IMR-90 (cell line): ENCODE measurements around the gene ZBTB8B. TPM values are rescaled to one million over a fixed set of nuclear protein-coding genes. Genes with fewer than 3 reads are reported as not detected.
"Not testable (repeated sequence)": the region's sequence is repeated elsewhere in the genome, so short reads cannot be mapped to it uniquely, and the experiment has no call there.

Experiments
- ATAC-seq: fragments of 200-7000 bp; cut with Tn5 transposase; 2 replicates; pipeline ENCODE4 v1.9.1; 2020; ENCODE audit warnings: low read depth, mild to moderate bottlenecking, moderate library complexity
- BruUV-seq: library from RNA; stranded (reverse); fragments of 400-500 nt; replicated peaks from 2 replicates; lab custom pipeline; 2021; lab: Mats Ljungman, UMichigan
- CTCF ChIA-PET: fragments of 300-600 bp; formaldehyde crosslinking; extraction: SDS; loops from one replicate; lab custom pipeline; 2021; ENCODE audit warnings: antibody characterized with exemption; lab: Yijun Ruan, JAX
- POLR2A ChIA-PET: fragments of 300-600 bp; sonication (Branson Sonifier 250); formaldehyde crosslinking; loops from one replicate; lab custom pipeline; 2022; ENCODE audit warnings: antibody characterized with exemption; ENCODE audit not compliant: unreplicated experiment; lab: Charles Lee
- DNase-seq: peaks from one replicate; pipeline ENCODE4 v3.0.0; 2013
- H2AFZ ChIP-seq: replicated peaks from 2 replicates; pipeline ENCODE3; 2013; ENCODE audit warnings: low read length, mild to moderate bottlenecking; ENCODE audit not compliant: poor library complexity
- H2AK5ac ChIP-seq: 2 replicates; pipeline ENCODE4 v1.6.1; 2013; ENCODE audit warnings: low read depth, low read length, inconsistent platforms
- H2AK9ac ChIP-seq: replicated peaks from 2 replicates; pipeline ENCODE3; 2013; ENCODE audit warnings: mild to moderate bottlenecking, low read depth, low read length, moderate library complexity; ENCODE audit not compliant: poor library complexity
- H2BK120ac ChIP-seq: 2 replicates; pipeline ENCODE4 v1.6.1; 2013; ENCODE audit warnings: low read depth, low read length, inconsistent platforms
- H2BK15ac ChIP-seq: 3 replicates; pipeline ENCODE4 v1.6.1; 2013; ENCODE audit warnings: low read depth, low read length, inconsistent platforms
- H2BK20ac ChIP-seq: 2 replicates; pipeline ENCODE4 v1.6.1; 2013; ENCODE audit warnings: low read depth, mild to moderate bottlenecking, inconsistent platforms, low read length, moderate library complexity
- H2BK5ac ChIP-seq: 2 replicates; pipeline ENCODE4 v1.6.1; 2013; ENCODE audit warnings: mild to moderate bottlenecking, low read depth, low read length, inconsistent platforms; ENCODE audit not compliant: poor library complexity, severe bottlenecking
- H3K14ac ChIP-seq: replicated peaks from 2 replicates; pipeline ENCODE4 v1.6.1; 2013; ENCODE audit warnings: low read depth, low read length, inconsistent platforms
- H3K18ac ChIP-seq: 2 replicates; pipeline ENCODE4 v1.6.1; 2013; ENCODE audit warnings: low read depth, low read length, control low read depth
- H3K23ac ChIP-seq: 2 replicates; pipeline ENCODE4 v1.6.1; 2013; ENCODE audit warnings: low read depth, low read length, inconsistent platforms
- H3K27ac ChIP-seq: 2 replicates; pipeline ENCODE4 v1.5.1; 2013; ENCODE audit warnings: mild to moderate bottlenecking, control low read depth, low read length; ENCODE audit not compliant: insufficient read depth
- H3K27me3 ChIP-seq: 2 replicates; pipeline ENCODE4 v1.6.1; 2013; ENCODE audit warnings: low read length; ENCODE audit not compliant: control insufficient read depth, insufficient read depth
- H3K36me3 ChIP-seq: 2 replicates; pipeline ENCODE4 v1.6.1; 2013; ENCODE audit warnings: low read length, mixed read lengths; ENCODE audit not compliant: control insufficient read depth, insufficient read depth
- H3K4ac ChIP-seq: 2 replicates; pipeline ENCODE4 v1.6.1; 2013; ENCODE audit warnings: low read depth, low read length, inconsistent platforms
- H3K4me1 ChIP-seq: 2 replicates; pipeline ENCODE4 v1.6.1; 2013; ENCODE audit warnings: low read length, mixed read lengths; ENCODE audit not compliant: control insufficient read depth, insufficient read depth
- H3K4me2 ChIP-seq: 2 replicates; pipeline ENCODE4 v1.6.1; 2013; ENCODE audit warnings: low read depth, mild to moderate bottlenecking, control low read depth, low read length, moderate library complexity
- H3K4me3 ChIP-seq: 2 replicates; pipeline ENCODE4 v1.5.1; 2013; ENCODE audit warnings: low read depth, mild to moderate bottlenecking, control low read depth, low read length, moderate library complexity; ENCODE audit not compliant: insufficient read depth
- H3K56ac ChIP-seq: 2 replicates; pipeline ENCODE4 v1.6.1; 2013; ENCODE audit warnings: low read length, inconsistent platforms; ENCODE audit not compliant: insufficient read depth; ENCODE audit errors: extremely low read depth
- H3K79me1 ChIP-seq, 2 experiments: 2 replicates each; pipeline ENCODE4 v1.6.1; 2013; ENCODE audit warnings: low read length in 2 of 2, inconsistent platforms in 1 of 2, low read depth in 1 of 2
- H3K9ac ChIP-seq: 2 replicates; pipeline ENCODE4 v1.6.1; 2013; ENCODE audit warnings: low read depth, low read length, control low read depth
- H3K9me1 ChIP-seq: 2 replicates; pipeline ENCODE4 v1.6.1; 2013; ENCODE audit warnings: low read length, inconsistent platforms; ENCODE audit not compliant: insufficient read depth
- H3K9me3 ChIP-seq: 2 replicates; pipeline ENCODE4 v1.6.1; 2013; ENCODE audit warnings: low read length; ENCODE audit not compliant: control insufficient read depth, insufficient read depth
- H4K20me1 ChIP-seq: 2 replicates; pipeline ENCODE4 v1.6.1; 2013; ENCODE audit warnings: low read length, inconsistent platforms; ENCODE audit not compliant: insufficient read depth
- H4K5ac ChIP-seq: 2 replicates; pipeline ENCODE4 v1.6.1; 2013; ENCODE audit warnings: mild to moderate bottlenecking, low read depth, low read length, control low read depth
- H4K8ac ChIP-seq, 2 experiments: 2 replicates each; pipeline ENCODE4 v1.6.1; 2013; ENCODE audit warnings: low read depth in 2 of 2, low read length in 2 of 2, control low read depth in 1 of 2, inconsistent platforms in 1 of 2
- H4K91ac ChIP-seq: 2 replicates; pipeline ENCODE4 v1.6.1; 2013; ENCODE audit warnings: low read depth, low read length, inconsistent platforms; ENCODE audit not compliant: insufficient read depth
- RAD21 ChIP-seq: IDR thresholded peaks from 2 replicates; pipeline ENCODE4 v1.6.1; 2012; ENCODE audit warnings: low read length, improper control_type of control experiment
- RCOR1 ChIP-seq: IDR thresholded peaks from 2 replicates; pipeline ENCODE4 v1.6.1; 2012; ENCODE audit warnings: mild to moderate bottlenecking, low read length, improper control_type of control experiment; ENCODE audit not compliant: insufficient replicate concordance
- RFX5 ChIP-seq: IDR thresholded peaks from 2 replicates; pipeline ENCODE4 v1.8.0; 2012; ENCODE audit warnings: low read depth, mild to moderate bottlenecking, low read length, moderate library complexity
- WGBS, 2 experiments: methylation state at CpG; one replicate each; pipeline versions ENCODE4 v1.1.5 to v1.1.7; 2013; ENCODE audit warnings: missing lambda C conversion rate in 2 of 2; ENCODE audit not compliant: insufficient read length in 1 of 2; ENCODE audit errors: extremely low coverage in 2 of 2; 5-methylcytosine and 5-hydroxymethylcytosine counted together
- dilution Hi-C: fragments of 300-500 bp; cut with HindIII; formaldehyde crosslinking; loops from one replicate; pipeline ENCODE4 v1.14.3; 2018; ENCODE audit warnings: low sequenced_read_pairs; ENCODE audit not compliant: unreplicated experiment
- in situ Hi-C: fragments of 300-500 bp; cut with MboI; formaldehyde crosslinking; loops from 3 replicates; pipeline ENCODE4 v1.14.3; 2019; ENCODE audit warnings: low sequenced_read_pairs, inconsistent platforms, mixed read lengths
- intact Hi-C: fragments of 100-400 bp; cut with micrococcal nuclease; formaldehyde crosslinking; loops from 2 replicates; pipeline ENCODE4 v1.10.0; 2022
- polyA plus RNA-seq, 3 experiments: library from polyadenylated mRNA; depleted of rRNA; stranded (reverse); fragments of >200 nt; gene quantifications; 2 replicates each; pipeline ENCODE4 v1.2.3, GENCODE V29; 2012; ENCODE audit warnings: low replicate concordance in 1 of 3
- total RNA-seq: library from RNA; depleted of rRNA; stranded (reverse); fragments of >200 nt; gene quantifications from 2 replicates; pipeline ENCODE4 v1.2.3, GENCODE V29; 2012
- TF ChIP-seq, protein P1 (sequence below): fragments of 150-350 bp; IDR thresholded peaks from 2 replicates; pipeline ENCODE4 v1.6.1; 2017; ENCODE audit warnings: mild to moderate bottlenecking, antibody characterized with exemption, low read length, low read depth

The ZBTB8B gene
- total and polyA plus RNA-seq, 2 of the 4 experiments (the other 2 are of a cell fraction), result not detected

DNA sequence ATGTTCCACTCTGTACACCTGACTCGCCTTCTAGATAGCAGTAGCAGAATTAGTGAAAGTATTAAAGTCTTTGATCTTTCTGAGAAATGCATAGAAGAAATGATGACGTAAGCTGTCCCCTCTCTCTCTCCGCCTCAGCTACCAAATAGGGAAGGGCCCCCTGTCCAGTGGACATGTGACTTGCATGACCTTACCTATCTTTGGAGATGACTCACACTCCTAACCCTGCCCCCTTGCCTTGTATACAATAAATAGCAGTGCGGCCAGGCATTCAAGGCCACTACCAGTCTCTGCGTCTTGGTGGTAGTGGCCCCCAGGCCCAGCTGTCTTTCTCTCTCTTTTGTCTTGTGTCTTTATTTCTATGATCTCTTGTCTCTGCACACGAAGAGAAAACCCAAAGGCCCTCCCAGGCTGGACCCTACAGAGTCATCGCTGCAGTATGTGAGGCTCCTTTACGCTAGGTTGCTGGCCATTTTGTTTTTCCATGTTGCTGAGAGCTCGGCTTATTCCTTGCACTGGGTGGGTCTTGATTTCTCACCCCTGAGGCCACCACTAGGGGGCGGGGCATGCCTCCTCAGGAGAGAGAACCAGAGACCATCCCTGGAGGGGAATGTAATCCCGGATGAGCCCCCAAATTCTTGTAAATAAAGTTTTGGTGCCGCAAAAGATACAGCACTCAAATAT, 16.0 kb upstream of the ZBTB8B start:
- Histone ChIP-seq H3K9me1 (no peaks in the 10 kb centered on the region), H2BK15ac (no peak overlapping the region), H3K36me3 (no peaks in the 10 kb centered on the region), H2BK20ac (no peak overlapping the region), H4K5ac (no peak overlapping the region), H3K14ac (no peak overlapping the region), H3K9ac (no peak overlapping the region), H3K23ac (no peak overlapping the region), H3K4me1 (0 out of 2 replicates have a peak, but pooled peaks cover 2% of the 10 kb centered on the region), H2AK9ac (no peak overlapping the region), H3K27me3 (peaks cover 4% of the 10 kb centered on the region), H2BK120ac (no peak overlapping the region), H3K4me3 (no peak overlapping the region), H3K27ac (no peak overlapping the region), H3K9me3 (peaks cover 7% of the 10 kb centered on the region), H3K18ac (no peak overlapping the region), H3K56ac (no peak overlapping the region), H2AK5ac (no peak overlapping the region), H3K4me2 (no peak overlapping the region), H4K8ac (no peak overlapping the region), H3K79me1 (no peaks in the 10 kb centered on the region), H4K91ac (no peak overlapping the region), H2AFZ (no peak overlapping the region), H3K4ac (no peak overlapping the region), H4K20me1 (no peaks in the 10 kb centered on the region), H2BK5ac (no peak overlapping the region)
- 100% methylated on average over 3 of the region's 12 CpGs; no CpG with 5 or more reads in 1 of the 2 experiments for WGBS, 2 experiments
- DNase-seq, result no peak
- ChIA-PET POLR2A (interaction anchor here (0.6 kb wide), 1 partner anchor 207 kb away, joined by 3 read pairs; no protein-coding TSS in a partner anchor), CTCF (interaction anchor here (1.0 to 1.1 kb wide), 3 partner anchors 15 to 33 kb away, joined by 3 read pairs; no protein-coding TSS in a partner anchor)
- intact Hi-C loops (loop anchor here (2.0 to 5.0 kb wide), 4 partner anchors 173 to 638 kb away; partner anchors contain the start of genes RBBP4 and ZBTB8OS), in situ Hi-C loops (no loop called here), dilution Hi-C loops (no loop called here)
- no peak for TF ChIP-seq RFX5
- no peak for TF ChIP-seq RAD21
- TF ChIP-seq RCOR1, result no peak
- TF ChIP-seq, protein P1, sequence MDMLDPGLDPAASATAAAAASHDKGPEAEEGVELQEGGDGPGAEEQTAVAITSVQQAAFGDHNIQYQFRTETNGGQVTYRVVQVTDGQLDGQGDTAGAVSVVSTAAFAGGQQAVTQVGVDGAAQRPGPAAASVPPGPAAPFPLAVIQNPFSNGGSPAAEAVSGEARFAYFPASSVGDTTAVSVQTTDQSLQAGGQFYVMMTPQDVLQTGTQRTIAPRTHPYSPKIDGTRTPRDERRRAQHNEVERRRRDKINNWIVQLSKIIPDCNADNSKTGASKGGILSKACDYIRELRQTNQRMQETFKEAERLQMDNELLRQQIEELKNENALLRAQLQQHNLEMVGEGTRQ, result no peak
- ATAC-seq, result no peak
- no TSS peak for BruUV-seq

DNA sequence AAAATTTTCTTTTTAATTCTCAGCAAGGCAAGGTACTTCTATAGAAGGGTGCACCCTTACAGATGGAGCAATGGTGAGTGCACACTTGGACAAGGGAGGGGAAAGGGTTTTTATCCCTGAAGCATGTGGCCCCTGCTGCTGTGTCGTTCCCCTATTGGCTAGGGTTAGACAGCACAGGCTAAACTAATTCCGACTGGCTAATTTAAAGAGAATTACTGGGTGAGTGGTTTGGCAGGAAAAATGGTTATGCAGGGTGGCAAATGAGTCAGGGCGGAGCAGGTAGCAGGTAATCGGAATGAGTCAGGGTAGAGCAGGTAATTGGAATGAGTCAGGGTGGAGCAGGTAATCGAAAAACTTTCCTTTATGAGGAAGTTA, 15.4 kb upstream of the ZBTB8B start:
- H3K9me1 ChIP-seq, H2AK5ac ChIP-seq, H2AK9ac ChIP-seq, H3K36me3 ChIP-seq, H4K20me1 ChIP-seq, H4K8ac ChIP-seq, H3K4me1 ChIP-seq, H2BK5ac ChIP-seq, H3K27me3 ChIP-seq, H3K14ac ChIP-seq, ATAC-seq, H3K4ac ChIP-seq, H3K23ac ChIP-seq, BruUV-seq, H3K18ac ChIP-seq, H2AFZ ChIP-seq, H3K27ac ChIP-seq, H2BK20ac ChIP-seq, H4K5ac ChIP-seq, CTCF ChIA-PET, H3K79me1 ChIP-seq, DNase-seq, POLR2A ChIA-PET, H4K91ac ChIP-seq, H3K4me3 ChIP-seq, H3K9ac ChIP-seq, H2BK120ac ChIP-seq, in situ Hi-C loops, H2BK15ac ChIP-seq, H3K56ac ChIP-seq, H3K9me3 ChIP-seq, H3K4me2 ChIP-seq, dilution Hi-C loops: not testable (repeated sequence)
- 93% methylated on average over 3 of the region's 5 CpGs; no CpG with 5 or more reads in 1 of the 2 experiments for WGBS, 2 experiments
- intact Hi-C loops, result loop anchor here (2.0 to 5.0 kb wide), 4 partner anchors 173 to 638 kb away; partner anchors contain the start of genes RBBP4 and ZBTB8OS
